HL-60 (cell line): ENCODE measurements around the gene XYLT1.

Source experiments
- TF ChIP-seq, protein P1 (sequence below): IDR thresholded peaks from one replicate; pipeline ENCODE4 v1.5.1; 2011; ENCODE audit warnings: low read length, control low read depth, inconsistent platforms; ENCODE audit not compliant: insufficient read depth
- TF ChIP-seq, protein P2 (sequence below): IDR thresholded peaks from 2 replicates; pipeline ENCODE4 v1.6.1; 2012; ENCODE audit warnings: low read depth; ENCODE audit not compliant: insufficient replicate concordance

DNA sequence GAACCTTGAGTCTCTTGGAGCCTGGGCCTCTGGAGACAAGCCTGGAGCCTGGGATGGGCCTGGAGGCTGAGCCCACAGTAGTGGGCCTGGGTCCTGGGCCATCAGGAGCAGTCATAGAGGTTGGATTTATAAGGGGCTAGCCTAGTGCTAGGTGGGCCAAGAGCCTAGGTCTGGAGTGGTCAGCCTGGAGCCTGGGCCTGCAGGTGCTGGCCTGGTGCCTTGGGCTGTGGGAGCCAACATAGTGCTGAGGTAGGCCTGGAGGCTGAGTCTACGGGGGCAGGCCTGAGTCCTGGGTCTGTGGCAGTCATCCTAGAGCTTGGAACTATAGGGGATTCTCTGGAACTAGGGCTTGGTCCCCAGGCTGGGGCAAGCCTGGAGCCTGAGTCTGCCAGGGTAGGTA is 414.1 kb downstream of the XYLT1 start:
- TF ChIP-seq, protein P1, sequence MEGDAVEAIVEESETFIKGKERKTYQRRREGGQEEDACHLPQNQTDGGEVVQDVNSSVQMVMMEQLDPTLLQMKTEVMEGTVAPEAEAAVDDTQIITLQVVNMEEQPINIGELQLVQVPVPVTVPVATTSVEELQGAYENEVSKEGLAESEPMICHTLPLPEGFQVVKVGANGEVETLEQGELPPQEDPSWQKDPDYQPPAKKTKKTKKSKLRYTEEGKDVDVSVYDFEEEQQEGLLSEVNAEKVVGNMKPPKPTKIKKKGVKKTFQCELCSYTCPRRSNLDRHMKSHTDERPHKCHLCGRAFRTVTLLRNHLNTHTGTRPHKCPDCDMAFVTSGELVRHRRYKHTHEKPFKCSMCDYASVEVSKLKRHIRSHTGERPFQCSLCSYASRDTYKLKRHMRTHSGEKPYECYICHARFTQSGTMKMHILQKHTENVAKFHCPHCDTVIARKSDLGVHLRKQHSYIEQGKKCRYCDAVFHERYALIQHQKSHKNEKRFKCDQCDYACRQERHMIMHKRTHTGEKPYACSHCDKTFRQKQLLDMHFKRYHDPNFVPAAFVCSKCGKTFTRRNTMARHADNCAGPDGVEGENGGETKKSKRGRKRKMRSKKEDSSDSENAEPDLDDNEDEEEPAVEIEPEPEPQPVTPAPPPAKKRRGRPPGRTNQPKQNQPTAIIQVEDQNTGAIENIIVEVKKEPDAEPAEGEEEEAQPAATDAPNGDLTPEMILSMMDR = no peak
- TF ChIP-seq, protein P2, sequence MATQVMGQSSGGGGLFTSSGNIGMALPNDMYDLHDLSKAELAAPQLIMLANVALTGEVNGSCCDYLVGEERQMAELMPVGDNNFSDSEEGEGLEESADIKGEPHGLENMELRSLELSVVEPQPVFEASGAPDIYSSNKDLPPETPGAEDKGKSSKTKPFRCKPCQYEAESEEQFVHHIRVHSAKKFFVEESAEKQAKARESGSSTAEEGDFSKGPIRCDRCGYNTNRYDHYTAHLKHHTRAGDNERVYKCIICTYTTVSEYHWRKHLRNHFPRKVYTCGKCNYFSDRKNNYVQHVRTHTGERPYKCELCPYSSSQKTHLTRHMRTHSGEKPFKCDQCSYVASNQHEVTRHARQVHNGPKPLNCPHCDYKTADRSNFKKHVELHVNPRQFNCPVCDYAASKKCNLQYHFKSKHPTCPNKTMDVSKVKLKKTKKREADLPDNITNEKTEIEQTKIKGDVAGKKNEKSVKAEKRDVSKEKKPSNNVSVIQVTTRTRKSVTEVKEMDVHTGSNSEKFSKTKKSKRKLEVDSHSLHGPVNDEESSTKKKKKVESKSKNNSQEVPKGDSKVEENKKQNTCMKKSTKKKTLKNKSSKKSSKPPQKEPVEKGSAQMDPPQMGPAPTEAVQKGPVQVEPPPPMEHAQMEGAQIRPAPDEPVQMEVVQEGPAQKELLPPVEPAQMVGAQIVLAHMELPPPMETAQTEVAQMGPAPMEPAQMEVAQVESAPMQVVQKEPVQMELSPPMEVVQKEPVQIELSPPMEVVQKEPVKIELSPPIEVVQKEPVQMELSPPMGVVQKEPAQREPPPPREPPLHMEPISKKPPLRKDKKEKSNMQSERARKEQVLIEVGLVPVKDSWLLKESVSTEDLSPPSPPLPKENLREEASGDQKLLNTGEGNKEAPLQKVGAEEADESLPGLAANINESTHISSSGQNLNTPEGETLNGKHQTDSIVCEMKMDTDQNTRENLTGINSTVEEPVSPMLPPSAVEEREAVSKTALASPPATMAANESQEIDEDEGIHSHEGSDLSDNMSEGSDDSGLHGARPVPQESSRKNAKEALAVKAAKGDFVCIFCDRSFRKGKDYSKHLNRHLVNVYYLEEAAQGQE = no peak
